HG02642 (cell line): ENCODE results near the gene LEKR1.
"Not testable (repeated sequence)": the region's sequence is repeated elsewhere in the genome, so short reads cannot be mapped to it uniquely, and the experiment has no call there.

Experiments
- ATAC-seq: cut with Tn5 transposase; IDR thresholded peaks from one replicate; pipeline ENCODE4 v1.9.1; 2021; ENCODE audit warnings: mild to moderate bottlenecking; ENCODE audit not compliant: unreplicated experiment, poor library complexity

LEKR1 gene

DNA sequence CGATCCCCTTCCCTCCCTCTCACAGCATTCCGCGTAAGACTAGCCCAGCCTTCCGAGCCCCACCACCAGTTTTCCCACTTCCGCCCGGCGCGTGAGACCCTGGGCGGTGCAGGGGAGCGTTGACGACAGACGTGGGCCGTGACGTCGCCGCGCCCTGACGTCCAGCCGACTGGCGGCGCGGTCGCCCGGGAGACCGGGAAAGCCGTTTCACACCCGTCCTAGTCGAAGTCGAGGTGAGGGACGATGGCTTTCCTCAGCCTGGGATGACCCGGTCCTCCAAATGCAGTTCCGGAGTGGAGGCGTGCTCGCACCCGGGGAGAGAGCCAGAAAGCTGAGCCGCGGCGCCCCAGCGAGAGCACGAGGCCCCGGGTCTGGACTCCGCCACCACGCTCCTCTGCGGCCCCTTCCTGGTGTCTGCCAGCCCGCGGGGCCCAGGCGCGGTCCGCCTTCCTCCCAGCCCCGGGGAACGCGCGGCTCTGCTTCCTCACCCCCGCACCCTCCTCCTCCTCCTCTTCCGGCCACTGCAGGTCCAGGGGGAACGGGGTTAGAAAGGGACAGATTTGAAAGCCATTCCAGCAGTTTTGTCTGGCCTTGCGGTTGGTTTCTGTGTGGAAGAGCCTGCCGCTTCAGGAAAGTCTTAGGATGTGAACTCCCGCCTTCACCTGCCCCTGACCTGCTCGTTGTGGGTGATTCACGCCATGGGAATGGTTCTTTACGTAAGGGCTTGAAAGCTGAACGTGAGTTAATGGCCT lies at the start of gene LEKR1:
Gene LEKR1 (plus strand): TSS at position 210 of the 752 bp plus-strand sequence. CDS start 2,977 bp downstream, outside the sequence.
- peak; percentile 95 for ATAC-seq

DNA sequence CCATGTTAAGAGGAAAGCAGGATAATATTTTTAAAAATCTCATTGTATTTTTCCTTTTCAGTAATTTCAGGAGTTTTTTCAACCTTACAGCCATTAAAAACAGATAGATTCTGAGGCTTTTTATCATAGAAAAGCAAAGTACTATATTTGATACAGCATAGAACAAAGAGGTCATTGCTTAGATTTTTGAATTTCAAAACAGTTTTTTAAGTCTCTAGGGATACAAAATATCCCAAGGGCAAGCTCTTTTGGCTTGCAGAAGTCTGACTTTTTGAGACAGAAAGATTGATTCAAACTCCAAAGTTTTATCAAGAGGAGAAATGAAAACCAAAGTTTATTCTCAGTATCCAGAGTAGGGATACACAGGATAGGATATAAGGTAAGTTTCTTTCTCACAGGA lies 49.3 kb upstream of the LEKR1 start:
- no peak for ATAC-seq

DNA sequence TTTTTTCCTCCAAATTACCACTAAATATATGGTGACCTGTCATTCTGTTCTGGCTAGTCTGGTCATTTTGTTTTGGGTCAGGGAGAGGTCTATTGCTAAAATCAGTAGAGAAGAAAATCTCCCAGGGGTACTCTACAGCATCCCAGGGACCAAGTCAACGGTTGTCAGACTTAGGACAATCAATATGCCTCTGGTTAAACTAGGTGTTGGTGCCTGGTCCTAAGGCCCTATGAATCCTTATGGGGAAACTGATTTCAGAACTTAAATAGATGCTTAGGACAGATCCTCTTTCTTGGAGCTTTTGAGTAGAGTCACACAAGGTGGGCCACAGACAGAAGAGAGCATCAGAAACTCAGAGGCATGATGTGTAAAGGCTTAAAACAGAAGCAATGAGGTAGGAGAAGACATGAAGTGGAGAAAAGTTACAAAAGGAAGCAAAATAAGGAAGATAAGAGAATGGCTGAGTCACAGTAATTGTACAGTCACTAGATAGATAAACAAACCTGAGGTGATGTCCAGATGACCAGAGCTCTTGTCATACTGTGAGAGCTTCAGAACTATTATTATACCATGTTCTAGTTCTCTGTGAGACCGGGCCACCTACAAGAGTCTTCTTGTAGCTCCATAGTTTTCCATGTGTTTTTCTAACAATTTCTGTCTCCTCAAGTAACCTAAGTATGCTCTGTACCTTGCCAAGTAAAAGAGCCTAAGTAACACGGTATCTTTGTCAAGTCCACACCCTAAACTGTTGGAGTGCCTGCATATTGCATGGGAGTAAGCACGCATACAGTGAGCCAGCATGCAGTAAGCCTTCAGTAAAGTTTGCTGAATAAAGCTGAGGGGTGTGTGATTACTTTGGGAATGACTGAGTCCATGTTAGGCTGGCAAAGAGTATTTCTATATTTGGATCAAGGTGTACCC lies 44.6 kb upstream of the LEKR1 start:
- no peak for ATAC-seq

DNA sequence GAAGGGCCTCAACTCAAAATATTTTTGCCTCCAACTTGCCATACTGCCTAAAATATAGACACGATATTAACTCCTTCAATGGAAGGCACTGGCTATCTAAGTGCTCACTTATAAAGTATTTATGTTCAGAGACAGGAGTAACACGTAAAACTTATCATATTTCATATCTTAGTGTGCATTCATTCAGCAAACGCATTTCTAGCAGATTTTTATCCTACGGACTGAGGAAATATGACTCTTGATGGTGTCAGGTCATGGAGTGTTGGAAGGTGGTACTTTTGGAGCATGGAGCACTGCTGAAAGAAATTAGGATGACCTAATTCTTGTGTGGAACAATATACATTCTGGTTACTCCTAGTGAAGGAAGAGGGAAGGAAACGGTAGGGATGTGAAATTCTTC lies 43.8 kb upstream of the LEKR1 start:
- ATAC-seq: no peak

DNA sequence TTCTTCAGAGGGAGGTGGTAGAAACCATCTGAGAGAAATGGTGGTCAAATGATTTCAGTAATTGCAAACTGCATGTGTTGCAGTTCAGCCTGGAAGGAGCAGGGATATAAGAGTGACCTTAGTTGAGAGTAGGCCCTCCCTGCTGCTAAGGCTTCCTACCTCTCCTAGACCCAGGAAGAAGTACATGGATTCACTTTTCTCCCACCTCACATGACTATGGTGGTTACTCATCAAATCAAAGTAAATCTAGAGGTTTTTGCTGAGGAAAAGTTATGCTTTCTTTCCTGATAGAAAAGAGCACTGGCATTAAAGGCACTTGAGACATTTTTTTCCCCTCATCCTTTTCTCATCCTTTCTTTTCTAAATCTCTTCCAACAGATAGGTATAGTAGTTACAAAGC lies 43.2 kb upstream of the LEKR1 start:
- no peak for ATAC-seq

DNA sequence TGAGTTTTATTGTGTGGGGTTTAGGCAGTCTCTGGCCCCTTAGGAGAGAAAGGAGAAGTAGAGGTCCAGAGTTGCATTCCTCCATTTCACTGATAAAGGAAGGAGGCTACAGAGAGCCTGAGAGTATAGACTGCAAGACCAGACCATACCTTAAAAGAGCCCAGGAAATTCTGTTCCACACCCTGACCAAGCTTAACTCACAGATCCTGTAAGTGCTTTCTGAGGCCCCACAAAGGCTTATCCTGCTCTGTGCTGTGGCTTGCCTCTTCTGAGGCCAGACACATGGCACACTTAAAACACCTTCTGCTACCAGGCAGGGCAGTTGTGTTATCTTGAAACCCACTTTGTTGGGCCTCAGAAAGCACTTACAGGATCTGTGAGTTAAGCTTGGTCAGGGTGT lies 39.2 kb upstream of the LEKR1 start:
- ATAC-seq: no peak

DNA sequence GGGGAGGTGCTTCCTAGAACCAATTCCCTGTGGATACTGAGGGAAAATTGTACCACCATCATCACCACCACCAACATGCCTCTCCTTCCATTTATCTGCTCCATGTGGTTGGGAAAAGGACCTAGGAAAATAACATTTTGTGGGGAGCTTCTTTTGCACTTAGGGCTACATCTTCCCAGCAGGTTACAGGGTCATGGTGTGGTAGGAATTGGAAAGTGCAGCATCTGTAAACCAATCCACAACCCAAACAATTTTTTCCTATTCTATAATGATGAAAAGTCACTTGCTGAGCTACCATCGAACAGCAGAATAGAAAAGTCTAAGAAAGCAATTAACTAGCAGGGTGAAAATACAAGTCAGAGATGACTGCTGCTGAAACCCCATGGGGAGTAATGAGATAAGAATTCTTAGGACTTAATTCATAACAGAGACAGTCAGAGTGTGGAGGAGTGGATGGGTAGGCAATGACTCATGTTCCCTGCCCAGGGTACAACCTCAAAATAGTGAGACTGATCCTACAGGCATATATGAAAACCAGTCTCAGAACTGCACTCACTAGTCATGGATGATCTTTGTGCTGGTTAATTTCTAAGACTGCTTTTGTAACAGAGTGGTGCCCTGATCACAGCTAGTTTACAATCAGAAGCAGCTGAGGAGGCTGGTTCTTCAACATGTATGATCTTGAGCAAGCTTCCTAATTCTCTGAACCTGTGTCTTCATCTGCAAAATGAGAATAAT lies 38.1 kb upstream of the LEKR1 start:
- peak; percentile 85 for ATAC-seq

DNA sequence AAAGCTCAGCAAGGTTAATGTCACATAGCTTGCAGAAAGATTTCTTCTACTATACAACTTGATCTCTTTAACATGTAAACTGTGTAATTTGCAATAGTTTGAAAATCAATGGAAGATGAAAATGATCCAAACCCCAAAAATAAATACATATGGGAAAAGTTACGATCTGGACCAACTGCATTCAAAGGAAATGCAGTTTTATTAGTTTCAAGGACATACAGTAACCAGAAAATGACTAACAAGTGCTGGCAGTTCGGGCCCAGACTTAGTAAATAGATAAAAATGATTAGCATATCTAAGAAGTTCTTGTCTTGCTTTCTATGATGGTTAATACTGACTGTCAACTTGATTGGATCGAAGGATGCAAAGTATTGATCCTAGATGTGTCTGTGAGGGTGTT lies 37.3 kb upstream of the LEKR1 start:
- ATAC-seq: no peak

DNA sequence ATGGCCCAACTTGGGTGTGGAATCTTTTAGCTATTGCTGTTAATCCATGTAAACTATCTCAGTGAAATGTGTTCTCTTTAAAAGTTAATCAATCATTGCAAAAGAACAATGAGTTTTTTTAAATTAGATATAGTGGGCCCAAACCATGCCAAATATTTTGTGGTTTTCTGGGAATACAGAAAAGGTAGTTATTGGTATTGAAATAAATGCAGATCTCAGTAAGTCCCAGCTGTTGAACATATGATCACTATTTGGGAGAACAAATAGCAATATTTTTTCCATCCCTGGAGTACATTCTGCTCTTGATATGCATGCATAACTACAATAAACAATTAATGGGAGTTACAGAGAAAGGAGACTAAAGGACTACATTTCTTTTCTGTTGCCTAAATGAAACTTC lies 36.0 kb upstream of the LEKR1 start:
- ATAC-seq: no peak

DNA sequence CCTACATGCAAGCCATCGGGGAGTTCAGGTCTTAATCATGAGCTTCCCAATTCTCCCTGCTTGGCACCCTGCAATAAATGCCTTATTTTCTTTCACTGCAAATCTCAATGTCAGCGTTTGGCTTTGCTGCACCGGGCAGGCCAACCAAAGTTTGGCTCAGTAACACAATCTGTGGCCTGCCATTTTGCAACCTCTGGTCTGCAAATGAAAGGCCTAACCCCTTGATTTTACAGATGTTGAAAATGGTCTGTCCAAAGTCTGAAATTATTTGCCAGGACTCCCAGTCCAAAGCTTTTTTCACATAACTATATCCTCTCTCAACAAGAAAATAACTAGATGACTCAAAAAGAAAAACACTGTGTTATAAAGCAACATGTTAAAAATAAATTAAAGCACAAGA lies 34.0 kb upstream of the LEKR1 start:
- ATAC-seq: no peak

DNA sequence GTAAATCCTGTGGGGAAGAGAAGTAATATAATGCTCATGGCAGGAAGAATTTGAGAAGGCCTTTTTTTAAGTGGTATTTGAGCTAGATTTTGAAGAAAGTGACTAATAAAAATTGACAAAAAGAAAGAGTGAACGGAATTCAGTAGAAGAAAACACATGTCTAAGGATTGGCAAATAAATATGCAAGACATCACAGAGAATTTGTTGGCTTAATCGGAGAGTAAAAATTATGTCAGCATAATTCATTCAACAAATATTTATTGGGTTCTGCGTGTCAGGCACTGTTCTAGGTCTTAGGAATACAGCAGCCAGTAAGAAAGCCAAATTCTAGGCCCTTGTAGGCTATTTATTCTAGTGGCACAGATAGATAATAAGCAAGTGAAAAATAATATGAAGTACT lies 33.6 kb upstream of the LEKR1 start:
- no peak for ATAC-seq

DNA sequence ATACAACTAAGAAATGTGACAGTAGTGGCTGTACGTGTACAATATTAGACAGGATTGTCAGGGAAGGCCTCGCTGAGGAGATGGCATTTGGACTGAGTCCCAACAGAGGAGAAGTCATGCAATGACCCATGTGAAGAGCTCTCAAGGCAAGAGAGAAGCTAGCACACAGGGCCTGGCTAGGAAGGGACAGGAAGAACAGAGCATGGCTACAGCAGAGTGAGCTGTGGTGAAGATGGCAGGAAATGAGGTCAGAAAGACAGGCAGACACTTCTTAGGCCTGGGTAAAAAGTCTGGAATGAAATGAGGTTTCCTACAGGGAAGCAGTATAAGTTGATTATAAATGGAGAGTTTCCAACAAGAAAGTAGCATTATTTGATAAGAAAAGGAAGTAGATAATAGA lies 33.2 kb upstream of the LEKR1 start:
- ATAC-seq: no peak

DNA sequence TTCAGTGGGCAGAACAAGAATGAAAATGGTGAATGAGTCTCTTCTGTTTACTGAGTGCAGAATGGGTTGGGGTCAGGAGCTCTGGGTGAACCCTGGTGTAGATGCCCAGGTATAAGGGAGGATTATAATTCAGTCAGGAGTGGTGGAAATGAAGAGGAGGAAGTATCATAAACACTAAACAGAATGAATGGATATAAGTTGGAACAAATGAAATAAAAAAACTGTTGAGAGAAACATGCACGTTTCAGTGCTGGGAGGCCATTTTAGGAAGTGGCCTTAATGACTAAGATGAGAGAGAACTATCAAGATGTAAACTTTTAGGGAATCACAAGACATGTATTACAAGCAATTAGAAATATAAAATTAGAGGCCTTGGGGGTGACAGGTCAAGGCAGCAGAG lies 32.8 kb upstream of the LEKR1 start:
- ATAC-seq: no peak

DNA sequence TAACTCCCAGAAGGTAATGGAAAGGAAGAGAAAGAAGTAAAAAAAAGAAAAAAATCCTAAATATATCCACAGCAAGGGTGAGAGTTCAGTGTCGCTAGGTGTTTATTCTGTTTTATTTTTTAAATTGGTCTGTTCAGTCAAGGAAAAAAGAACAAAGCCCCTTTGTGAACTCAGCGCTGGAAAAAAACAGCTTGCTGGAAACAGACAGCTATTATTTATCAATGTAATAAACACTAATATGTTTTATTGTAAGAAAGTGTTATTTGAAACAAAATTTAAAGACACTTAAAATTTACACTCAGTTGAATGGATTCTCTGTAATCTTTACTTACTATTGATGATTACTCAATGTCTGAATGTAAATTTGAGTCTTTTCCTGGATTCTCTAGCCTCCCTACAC lies 32.3 kb upstream of the LEKR1 start:
- ATAC-seq: no peak

DNA sequence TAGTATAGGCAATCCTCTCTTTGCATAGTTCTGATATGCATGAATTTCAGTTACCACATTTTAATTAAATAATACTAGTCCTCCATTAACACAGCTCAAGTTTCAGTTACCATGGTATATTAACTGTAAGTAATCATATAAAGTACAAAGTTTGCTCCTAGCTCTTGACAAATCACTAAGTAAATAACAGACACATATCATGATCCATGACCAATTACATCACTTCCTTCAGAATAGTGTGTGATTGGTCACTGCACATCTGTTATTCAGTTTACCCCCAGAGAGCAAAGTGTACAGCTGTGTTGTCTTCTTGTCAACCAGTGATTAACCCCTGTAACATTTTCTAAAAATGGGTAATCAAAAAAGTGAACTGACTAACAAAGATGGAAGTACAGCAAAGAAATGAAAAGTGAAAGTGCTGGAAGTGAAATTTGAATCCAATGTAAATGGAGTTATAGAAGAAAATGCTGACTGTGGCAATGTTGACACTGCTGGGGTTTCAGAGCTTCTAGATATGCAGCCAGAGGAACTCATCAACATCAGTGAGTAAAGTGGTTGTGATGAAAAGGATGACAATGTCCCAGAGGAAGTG lies 30.2 kb upstream of the LEKR1 start:
- no peak for ATAC-seq

DNA sequence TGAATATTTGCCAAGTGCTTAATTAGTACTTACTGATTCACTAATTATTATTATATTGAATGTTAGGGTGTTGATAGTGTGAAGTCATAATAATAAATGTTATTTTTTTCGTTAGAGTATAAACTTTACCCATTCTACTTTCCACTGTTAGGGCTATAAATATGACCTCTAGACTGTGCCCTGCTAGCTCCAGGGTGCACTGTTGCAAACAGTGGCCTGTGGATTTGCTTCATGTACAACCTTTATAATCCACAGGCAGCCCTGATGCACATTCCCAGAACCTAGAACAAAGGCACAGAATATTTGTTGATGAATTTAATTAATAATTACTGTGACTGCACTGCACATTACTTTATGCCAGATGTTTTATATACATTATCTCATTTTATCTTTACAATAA lies 28.8 kb upstream of the LEKR1 start:
- no peak for ATAC-seq

DNA sequence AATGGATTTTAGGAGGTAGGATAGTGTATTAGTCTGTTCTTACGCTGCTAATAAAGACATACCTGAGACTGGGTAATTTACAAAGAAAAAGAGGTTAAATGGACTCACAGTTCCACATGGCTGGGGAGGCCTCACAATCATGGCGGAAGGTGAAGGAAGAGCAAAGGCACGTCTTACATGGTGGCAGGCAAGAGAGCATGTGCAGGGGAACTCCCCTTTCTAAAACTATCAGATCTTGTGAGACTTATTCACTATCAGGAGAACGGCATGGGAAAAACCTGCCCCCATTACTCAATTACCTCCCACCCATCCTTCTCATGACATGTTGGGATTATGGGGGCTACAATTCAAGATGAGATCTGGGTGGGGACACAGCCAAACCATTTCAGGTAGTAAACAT lies 25.9 kb upstream of the LEKR1 start:
- ATAC-seq: not testable (repeated sequence)

DNA sequence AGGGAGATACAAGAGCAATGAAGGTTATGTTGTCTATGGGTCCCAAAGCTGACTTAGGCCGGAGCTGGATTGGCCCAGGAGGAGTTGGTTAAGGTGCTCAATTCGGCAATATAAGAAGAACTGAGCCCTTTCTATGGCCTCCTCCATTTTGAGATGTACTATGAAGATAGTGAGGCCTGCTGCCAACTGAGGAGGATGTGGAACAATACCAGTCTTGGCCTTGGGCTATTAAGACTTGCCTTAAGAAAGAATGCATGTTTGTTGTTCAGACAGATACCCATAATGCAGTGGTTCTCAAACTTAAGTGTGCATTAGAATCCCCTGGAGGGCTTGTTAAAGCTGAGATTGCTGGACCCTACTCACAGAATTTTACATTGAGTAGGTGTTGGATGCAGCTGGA lies 24.4 kb upstream of the LEKR1 start:
- no peak for ATAC-seq

DNA sequence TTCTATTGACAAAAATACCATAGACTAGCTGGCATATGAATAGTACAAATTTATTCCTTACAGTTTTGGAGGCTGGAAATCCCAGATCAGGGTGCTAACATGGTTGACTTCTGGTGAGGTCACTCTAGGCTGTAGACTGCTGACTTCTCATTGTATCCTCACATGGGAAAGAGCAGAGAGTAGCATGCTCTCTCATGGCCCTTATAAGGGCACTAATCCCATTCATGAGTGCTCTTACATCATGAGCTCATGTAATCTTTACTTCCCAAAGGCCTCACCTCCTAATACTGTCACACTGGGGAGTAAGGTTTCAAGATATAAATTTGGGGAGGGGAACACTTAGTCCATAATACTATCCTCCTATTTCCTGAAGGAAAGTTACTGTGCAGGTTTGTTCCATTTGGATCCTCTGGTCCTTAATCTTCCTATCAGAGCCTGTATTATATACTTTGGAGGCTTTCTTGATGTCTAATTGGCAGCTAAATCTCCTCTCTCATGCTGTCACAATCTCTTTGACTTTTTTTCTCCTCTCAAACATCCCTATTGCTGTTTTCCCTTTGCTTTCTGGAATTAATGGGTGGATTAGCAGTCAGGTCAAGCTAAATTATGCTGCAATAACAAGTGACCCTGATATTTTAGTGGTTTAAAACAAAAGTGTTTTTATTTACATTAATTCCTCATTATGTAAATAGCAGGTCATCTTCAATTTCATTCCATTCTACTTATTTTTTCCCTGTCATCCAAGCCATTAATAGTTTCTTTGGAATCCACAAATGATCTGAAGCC lies 23.1 kb upstream of the LEKR1 start:
- ATAC-seq: no peak
